Measurements from ENCODE around the gene KLHL21.

The KLHL21 gene

DNA sequence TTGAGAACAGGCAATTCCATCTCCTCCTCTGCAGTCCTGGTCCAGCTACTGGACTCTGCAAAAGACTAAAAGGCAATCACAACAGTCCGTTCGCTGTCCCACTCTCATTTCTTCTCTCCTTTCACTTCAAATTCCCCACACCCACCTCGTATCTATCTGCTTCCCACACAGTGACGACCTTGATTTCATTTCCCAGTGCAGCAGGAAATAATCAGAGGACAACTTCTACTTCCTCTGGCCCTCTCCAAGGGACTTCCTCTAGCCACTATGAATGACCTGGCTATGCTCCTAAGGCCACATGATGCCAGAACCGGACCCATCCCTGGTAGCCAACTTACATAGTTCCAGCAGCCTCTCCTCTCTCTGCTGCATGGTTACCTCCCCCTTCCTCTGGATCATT, 56.3 kb downstream of the KLHL21 start:
- no peak for DNase-seq

DNA sequence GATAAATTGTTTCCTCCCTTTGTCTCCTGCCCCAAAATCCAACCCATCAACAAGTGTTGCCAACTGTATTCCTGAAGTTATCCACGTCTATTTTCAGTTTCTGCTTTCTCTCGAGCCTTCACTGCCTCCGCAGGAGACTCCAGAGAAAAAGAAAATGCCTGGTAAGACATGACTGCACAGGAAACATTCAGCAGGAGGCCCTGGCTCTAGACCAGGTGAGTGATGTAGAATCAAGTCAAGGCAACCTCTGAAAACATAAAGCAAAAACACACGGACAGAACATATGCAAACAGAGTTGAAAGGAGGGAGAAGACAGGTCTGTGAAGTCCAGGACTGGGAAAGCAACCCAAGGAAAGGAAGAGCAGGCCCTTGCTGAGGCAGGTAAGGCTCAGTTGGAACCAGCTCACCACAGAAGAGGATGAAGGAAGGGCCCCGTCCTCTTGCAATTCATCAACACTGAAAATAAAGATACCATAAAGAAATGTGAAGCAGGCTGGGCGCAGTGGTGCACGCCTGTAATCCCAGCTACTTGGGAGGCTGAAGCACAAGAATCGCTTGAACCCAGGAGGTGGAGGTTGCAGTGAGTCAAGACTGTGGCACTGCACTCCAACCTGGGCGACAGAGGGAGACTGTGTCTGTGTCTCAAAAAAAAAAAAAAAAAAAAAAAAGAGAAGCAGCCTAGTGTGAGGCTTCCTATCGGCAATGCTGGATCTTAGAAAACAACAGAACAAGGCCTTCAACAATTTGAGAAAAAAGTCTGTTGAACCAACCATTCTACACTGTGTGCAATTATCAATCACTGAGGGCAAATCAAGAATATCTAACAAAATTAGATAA, 57.2 kb downstream of the KLHL21 start:
- no peak for DNase-seq

DNA sequence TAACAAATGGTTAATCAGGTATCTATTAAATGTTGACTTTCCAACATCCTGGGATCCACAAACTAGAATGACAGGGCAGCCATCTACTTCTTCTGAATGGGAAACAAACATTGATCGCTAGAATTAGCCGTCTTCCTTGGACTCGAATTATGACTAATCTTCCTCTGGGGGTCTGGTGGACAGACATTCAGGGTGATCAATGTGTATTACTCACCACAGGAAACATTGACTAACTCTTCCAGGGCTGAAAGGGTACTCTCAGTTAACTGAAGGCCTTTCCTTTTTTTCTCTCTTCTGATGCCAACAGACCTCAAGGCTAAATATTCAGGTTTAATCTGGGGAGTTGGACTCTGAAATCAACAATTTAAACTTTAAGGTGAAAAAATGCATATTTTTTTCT, 57.8 kb downstream of the KLHL21 start:
- no peak for DNase-seq
